ENCODE measurements around the gene LAMA2.

The LAMA2 gene

GRCh38 chr6:129189266-129189665 is 306.3 kb downstream of the LAMA2 start:
- no peak for DNase-seq

GRCh38 chr6:129191235-129191634 is 308.3 kb downstream of the LAMA2 start:
- DNase-seq, result no peak

GRCh38 chr6:129192458-129192989 is 309.6 kb downstream of the LAMA2 start:
- DNase-seq, result no peak

- no peak for DNase-seq
Measured at GRCh38 chr6:129194306-129194941, 311.5 kb downstream of the LAMA2 start.

GRCh38 chr6:129195161-129195560 is 312.2 kb downstream of the LAMA2 start:
- no peak for DNase-seq

GRCh38 chr6:129195643-129196042 is 312.7 kb downstream of the LAMA2 start:
- no peak for DNase-seq

- DNase-seq, result no peak
Measured at GRCh38 chr6:129197154-129197553, 314.2 kb downstream of the LAMA2 start.

GRCh38 chr6:129200151-129200550 is 317.2 kb downstream of the LAMA2 start:
- no peak for DNase-seq

GRCh38 chr6:129203190-129203900 is 320.4 kb downstream of the LAMA2 start:
- DNase-seq, result no peak

- no peak for DNase-seq
Measured at GRCh38 chr6:129206821-129207220, 323.9 kb downstream of the LAMA2 start.

GRCh38 chr6:129207832-129208231 is 324.9 kb downstream of the LAMA2 start:
- DNase-seq, result no peak

GRCh38 chr6:129208415-129209034 is 325.6 kb downstream of the LAMA2 start:
- no peak for DNase-seq

GRCh38 chr6:129209355-129209754 is 326.4 kb downstream of the LAMA2 start:
- no peak for DNase-seq

GRCh38 chr6:129210684-129211083 is 327.7 kb downstream of the LAMA2 start:
- DNase-seq, result no peak

GRCh38 chr6:129211626-129212025 is 328.7 kb downstream of the LAMA2 start:
- no peak for DNase-seq

- no peak for DNase-seq
Measured at GRCh38 chr6:129212081-129212480, 329.1 kb downstream of the LAMA2 start.

GRCh38 chr6:129215246-129215645 is 332.3 kb downstream of the LAMA2 start:
- DNase-seq, result no peak

- DNase-seq, result no peak
Measured at GRCh38 chr6:129215916-129216520, 333.1 kb downstream of the LAMA2 start.

- no peak for DNase-seq
Measured at GRCh38 chr6:129217701-129218100, 334.8 kb downstream of the LAMA2 start.

- DNase-seq, result no peak
Measured at GRCh38 chr6:129233458-129234134, 350.7 kb downstream of the LAMA2 start.

GRCh38 chr6:129235167-129236000 is 352.4 kb downstream of the LAMA2 start:
- DNase-seq, result no peak

GRCh38 chr6:129236001-129236517 is 353.1 kb downstream of the LAMA2 start:
- no peak for DNase-seq
